ENCODE measurements around the gene NKAIN2.

GRCh38 chr6:124546601-124547000 is 742.9 kb downstream of the NKAIN2 start:
- no peak for TF ChIP-seq CTCF (optimal IDR thresholded peaks at IDR 0.05 in 1 of 3, IDR thresholded peaks at IDR 0.05 in 1 of 3, conservative IDR thresholded peaks at IDR 0.05 in 1 of 3; ENCODE audit: extremely low read depth in 1 of 3, insufficient read depth in 2 of 3, low read length in 3 of 3)
- TF ChIP-seq EZH2 (IDR thresholded peaks at IDR 0.05; ENCODE audit: low read length), result no peak
